Esophagus squamous epithelium (tissue), 5 donors: ENCODE measurements around the gene CEMIP. TPM values are rescaled to one million over a fixed set of nuclear protein-coding genes. Genes with fewer than 3 reads are reported as not detected.

Source experiments
- DNase-seq: peaks from one replicate; lab custom pipeline; 2025; lab: John Stamatoyannopoulos, UW
- H3K27ac ChIP-seq, 4 donors: fragments of 200-600 bp; sonication (generic); one replicate each; pipeline ENCODE4 v1.5.1; 2016 to 2019; ENCODE audit warnings: mild to moderate bottlenecking in 1 of 4
- H3K27me3 ChIP-seq, 4 donors: fragments of 200-600 bp; sonication (generic); 1 replicate in 3 of 4; 2 replicates in 1 of 4; pipeline versions ENCODE4 v1.5.1 to v1.6.0; 2017 to 2021; ENCODE audit warnings: antibody characterized with exemption in 1 of 4
- H3K36me3 ChIP-seq, 3 donors: fragments of 200-600 bp; sonication (generic); one replicate each; pipeline ENCODE4 v1.5.1; 2016 to 2019
- H3K4me1 ChIP-seq, 3 donors: fragments of 200-600 bp; sonication (generic); one replicate each; pipeline ENCODE4 v1.5.1; 2017 to 2019
- H3K4me3 ChIP-seq, 4 donors: fragments of 200-600 bp; sonication (generic); 1 replicate in 3 of 4; 2 replicates in 1 of 4; pipeline ENCODE4 v1.5.1; 2016 to 2019; ENCODE audit warnings: mild to moderate bottlenecking in 2 of 4, moderate library complexity in 1 of 4
- H3K9me3 ChIP-seq, 3 donors: fragments of 200-600 bp; sonication (generic); one replicate each; pipeline ENCODE4 v1.5.1; 2016 to 2019
- POLR2A ChIP-seq, 4 donors: fragments of 450-650 bp; IDR thresholded peaks; one replicate each; pipeline ENCODE4 v1.6.1; 2017; ENCODE audit warnings: antibody characterized with exemption in 4 of 4, mild to moderate bottlenecking in 4 of 4, moderate library complexity in 3 of 4
- WGBS, 2 donors: methylation state at CpG; one replicate each; pipeline ENCODE4 v1.1.5; 2018; 5-methylcytosine and 5-hydroxymethylcytosine counted together
- intact Hi-C: fragments of 100-400 bp; cut with DNase I; formaldehyde crosslinking; loops from one replicate; pipeline ENCODE4 v1.15.0; 2022
- total RNA-seq, 4 donors: library from RNA; depleted of rRNA; stranded (reverse); fragments of >200 nt; gene quantifications; one replicate each; pipeline ENCODE4 v1.1.0, GENCODE V29; 2016
- TF ChIP-seq, protein P1 (sequence below), 6 experiments: fragments of 450-650 bp in 4 of 6; fragments of 200-600 bp in 2 of 6; sonication (generic) in 2 of 6; IDR thresholded peaks; one replicate each; pipeline ENCODE4 v1.5.1; 2016 to 2019; ENCODE audit warnings: antibody characterized with exemption in 6 of 6, mild to moderate bottlenecking in 4 of 6, moderate library complexity in 4 of 6
- donor health status: DM: yes; HTN: yes; CAD: no.

The CEMIP gene
- total RNA-seq, 4 donors from 2014 or later: 2.8 to 13.5 (median 7.6) TPM

DNA sequence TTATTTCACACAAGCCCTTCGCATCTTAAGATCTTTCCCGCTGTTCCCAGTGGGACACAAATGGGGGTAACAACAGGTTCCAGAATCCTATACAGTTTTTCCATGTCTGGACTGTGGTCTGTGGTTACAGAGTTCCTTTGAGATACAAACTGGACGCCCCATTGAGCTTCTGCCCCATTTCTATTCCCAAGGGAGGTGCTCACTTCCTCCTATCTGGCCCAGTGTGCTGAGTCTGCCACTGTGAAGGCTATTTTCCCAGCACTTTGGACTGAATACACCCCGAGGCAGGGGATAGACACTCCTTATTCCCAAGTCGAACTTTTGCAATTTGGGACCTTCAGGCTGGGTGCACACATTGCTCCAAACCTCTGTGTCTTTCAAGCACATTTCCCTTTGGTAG lies 166.4 kb downstream of the CEMIP start:
- intact Hi-C loops: no loop called here
- H3K4me3 ChIP-seq: no peak overlapping the region
- no peak for DNase-seq
- TF ChIP-seq POLR2A (IDR thresholded peaks at IDR 0.05): no peak
- TF ChIP-seq, protein P1, sequence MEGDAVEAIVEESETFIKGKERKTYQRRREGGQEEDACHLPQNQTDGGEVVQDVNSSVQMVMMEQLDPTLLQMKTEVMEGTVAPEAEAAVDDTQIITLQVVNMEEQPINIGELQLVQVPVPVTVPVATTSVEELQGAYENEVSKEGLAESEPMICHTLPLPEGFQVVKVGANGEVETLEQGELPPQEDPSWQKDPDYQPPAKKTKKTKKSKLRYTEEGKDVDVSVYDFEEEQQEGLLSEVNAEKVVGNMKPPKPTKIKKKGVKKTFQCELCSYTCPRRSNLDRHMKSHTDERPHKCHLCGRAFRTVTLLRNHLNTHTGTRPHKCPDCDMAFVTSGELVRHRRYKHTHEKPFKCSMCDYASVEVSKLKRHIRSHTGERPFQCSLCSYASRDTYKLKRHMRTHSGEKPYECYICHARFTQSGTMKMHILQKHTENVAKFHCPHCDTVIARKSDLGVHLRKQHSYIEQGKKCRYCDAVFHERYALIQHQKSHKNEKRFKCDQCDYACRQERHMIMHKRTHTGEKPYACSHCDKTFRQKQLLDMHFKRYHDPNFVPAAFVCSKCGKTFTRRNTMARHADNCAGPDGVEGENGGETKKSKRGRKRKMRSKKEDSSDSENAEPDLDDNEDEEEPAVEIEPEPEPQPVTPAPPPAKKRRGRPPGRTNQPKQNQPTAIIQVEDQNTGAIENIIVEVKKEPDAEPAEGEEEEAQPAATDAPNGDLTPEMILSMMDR (IDR thresholded peaks at IDR 0.05): no peak
- H3K4me1 ChIP-seq: no peaks in the 10 kb centered on the region
- H3K9me3 ChIP-seq: no peaks in the 10 kb centered on the region
- H3K27ac ChIP-seq: no peak overlapping the region
- peaks cover 7 to 100% (median 36%) of the 10 kb centered on the region in 3 donors for H3K36me3 ChIP-seq
- no peaks in the 10 kb centered on the region for H3K27me3 ChIP-seq
- 85 to 93% methylated on average over 4 to 5 of the region's 5 CpGs for WGBS, 2 donors

DNA sequence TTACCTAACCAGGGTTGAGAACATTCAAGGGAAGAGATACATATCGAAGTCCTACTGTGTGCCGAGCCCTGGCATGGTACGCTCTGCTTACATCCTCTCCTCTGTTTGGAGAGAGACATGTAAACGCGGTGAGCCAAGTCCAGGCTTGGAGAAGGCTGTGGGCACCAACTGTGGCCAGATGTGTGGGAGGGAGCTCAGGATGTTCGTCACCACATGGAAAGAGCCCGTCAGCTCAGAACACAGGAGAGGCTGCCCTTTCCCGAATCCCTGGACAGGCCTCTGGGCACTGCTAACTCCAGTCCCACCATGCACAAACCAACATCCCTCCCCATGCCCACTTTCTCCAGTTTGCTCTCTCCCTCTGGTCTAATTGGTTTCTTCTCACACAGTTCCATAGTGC lies 167.4 kb downstream of the CEMIP start:
- Histone ChIP-seq H3K4me3 (no peak overlapping the region), H3K4me1 (no peaks in the 10 kb centered on the region), H3K9me3 (no peaks in the 10 kb centered on the region), H3K36me3 (peaks cover 7 to 100% (median 36%) of the 10 kb centered on the region in 3 donors), H3K27ac (no peak overlapping the region), H3K27me3 (no peaks in the 10 kb centered on the region)
- intact Hi-C loops: no loop called here
- 76 to 93% methylated on average over 6 to 7 of the region's 8 CpGs for WGBS, 2 donors
- DNase-seq: no peak
- TF ChIP-seq, protein P1 (IDR thresholded peaks at IDR 0.05): no peak
- no peak for TF ChIP-seq POLR2A (IDR thresholded peaks at IDR 0.05)

DNA sequence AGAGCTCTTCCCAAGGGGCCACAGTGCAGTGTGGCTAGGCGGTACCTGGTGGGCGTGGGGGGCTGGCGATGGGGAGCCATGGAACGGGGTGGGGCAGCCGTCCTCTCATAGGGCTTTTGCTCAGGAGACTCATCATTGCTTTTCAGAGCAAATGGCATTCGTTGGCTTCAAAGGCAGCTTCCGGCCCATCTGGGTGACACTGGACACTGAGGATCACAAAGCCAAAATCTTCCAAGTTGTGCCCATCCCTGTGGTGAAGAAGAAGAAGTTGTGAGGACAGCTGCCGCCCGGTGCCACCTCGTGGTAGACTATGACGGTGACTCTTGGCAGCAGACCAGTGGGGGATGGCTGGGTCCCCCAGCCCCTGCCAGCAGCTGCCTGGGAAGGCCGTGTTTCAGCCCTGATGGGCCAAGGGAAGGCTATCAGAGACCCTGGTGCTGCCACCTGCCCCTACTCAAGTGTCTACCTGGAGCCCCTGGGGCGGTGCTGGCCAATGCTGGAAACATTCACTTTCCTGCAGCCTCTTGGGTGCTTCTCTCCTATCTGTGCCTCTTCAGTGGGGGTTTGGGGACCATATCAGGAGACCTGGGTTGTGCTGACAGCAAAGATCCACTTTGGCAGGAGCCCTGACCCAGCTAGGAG lies 169.6 kb downstream of the CEMIP start:
- WGBS, 2 donors: 93 to 100% methylated on average over 2 to 7 of the region's 13 CpGs
- DNase-seq: no peak
- Histone ChIP-seq H3K9me3 (no peaks in the 10 kb centered on the region), H3K27me3 (no peaks in the 10 kb centered on the region), H3K4me1 (peaks cover 0 to 6% (median 2%) of the 10 kb centered on the region in 3 donors), H3K36me3 (peaks cover 7 to 94% (median 31%) of the 10 kb centered on the region in 3 donors), H3K27ac (no peak overlapping the region), H3K4me3 (no peak overlapping the region)
- intact Hi-C loops: no loop called here
- TF ChIP-seq, protein P1 (IDR thresholded peaks at IDR 0.05): no peak
- no peak for TF ChIP-seq POLR2A (IDR thresholded peaks at IDR 0.05)

DNA sequence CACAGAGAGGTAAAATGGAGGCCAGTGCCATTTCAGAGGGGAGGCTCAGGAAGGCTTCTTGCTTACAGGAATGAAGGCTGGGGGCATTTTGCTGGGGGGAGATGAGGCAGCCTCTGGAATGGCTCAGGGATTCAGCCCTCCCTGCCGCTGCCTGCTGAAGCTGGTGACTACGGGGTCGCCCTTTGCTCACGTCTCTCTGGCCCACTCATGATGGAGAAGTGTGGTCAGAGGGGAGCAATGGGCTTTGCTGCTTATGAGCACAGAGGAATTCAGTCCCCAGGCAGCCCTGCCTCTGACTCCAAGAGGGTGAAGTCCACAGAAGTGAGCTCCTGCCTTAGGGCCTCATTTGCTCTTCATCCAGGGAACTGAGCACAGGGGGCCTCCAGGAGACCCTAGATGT lies 170.6 kb downstream of the CEMIP start:
- no peak overlapping the region for H3K27ac ChIP-seq
- no peaks in the 10 kb centered on the region for H3K9me3 ChIP-seq
- WGBS, 2 donors: 100% methylated on average over 2 of the region's 4 CpGs; no CpG with 5 or more reads in 1 of the 2 donors
- no peak for DNase-seq
- H3K4me1 ChIP-seq: peaks cover 7 to 16% (median 12%) of the 10 kb centered on the region in 3 donors
- H3K27me3 ChIP-seq: no peaks in the 10 kb centered on the region
- H3K36me3 ChIP-seq: peaks cover 7 to 84% (median 29%) of the 10 kb centered on the region in 3 donors
- H3K4me3 ChIP-seq: no peak overlapping the region
- intact Hi-C loops: no loop called here
- TF ChIP-seq, protein P1 (IDR thresholded peaks at IDR 0.05): no peak
- TF ChIP-seq POLR2A (IDR thresholded peaks at IDR 0.05): no peak

DNA sequence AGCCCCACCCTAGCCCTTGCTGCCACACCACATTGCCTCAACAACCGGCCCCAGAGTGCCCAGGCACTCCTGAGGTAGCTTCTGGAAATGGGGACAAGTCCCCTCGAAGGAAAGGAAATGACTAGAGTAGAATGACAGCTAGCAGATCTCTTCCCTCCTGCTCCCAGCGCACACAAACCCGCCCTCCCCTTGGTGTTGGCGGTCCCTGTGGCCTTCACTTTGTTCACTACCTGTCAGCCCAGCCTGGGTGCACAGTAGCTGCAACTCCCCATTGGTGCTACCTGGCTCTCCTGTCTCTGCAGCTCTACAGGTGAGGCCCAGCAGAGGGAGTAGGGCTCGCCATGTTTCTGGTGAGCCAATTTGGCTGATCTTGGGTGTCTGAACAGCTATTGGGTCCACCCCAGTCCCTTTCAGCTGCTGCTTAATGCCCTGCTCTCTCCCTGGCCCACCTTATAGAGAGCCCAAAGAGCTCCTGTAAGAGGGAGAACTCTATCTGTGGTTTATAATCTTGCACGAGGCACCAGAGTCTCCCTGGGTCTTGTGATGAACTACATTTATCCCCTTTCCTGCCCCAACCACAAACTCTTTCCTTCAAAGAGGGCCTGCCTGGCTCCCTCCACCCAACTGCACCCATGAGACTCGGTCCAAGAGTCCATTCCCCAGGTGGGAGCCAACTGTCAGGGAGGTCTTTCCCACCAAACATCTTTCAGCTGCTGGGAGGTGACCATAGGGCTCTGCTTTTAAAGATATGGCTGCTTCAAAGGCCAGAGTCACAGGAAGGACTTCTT lies 171.3 kb downstream of the CEMIP start:
- intact Hi-C loops: no loop called here
- H3K27ac ChIP-seq: no peak overlapping the region
- no peak for DNase-seq
- no peaks in the 10 kb centered on the region for H3K27me3 ChIP-seq
- WGBS, 2 donors: 94 to 98% methylated on average over 2 to 6 of the region's 8 CpGs
- H3K36me3 ChIP-seq: peaks cover 7 to 77% (median 25%) of the 10 kb centered on the region in 3 donors
- TF ChIP-seq POLR2A (IDR thresholded peaks at IDR 0.05): no peak
- TF ChIP-seq, protein P1 (IDR thresholded peaks at IDR 0.05): no peak
- no peaks in the 10 kb centered on the region for H3K9me3 ChIP-seq
- H3K4me1 ChIP-seq: peaks cover 7 to 23% (median 15%) of the 10 kb centered on the region in 3 donors
- H3K4me3 ChIP-seq: no peak overlapping the region
